GM08714 (cell line): ENCODE measurements around the gene FOXJ3.

ENCODE experiments used
- H3K4me3 ChIP-seq: fragments of 200-500 bp; sonication (Bioruptor generic); 2 replicates; pipeline ENCODE4 v1.5.1; 2014; ENCODE audit warnings: mild to moderate bottlenecking, low read length, inconsistent platforms
- ZNF274 ChIP-seq: IDR thresholded peaks from 2 replicates; pipeline ENCODE4 v1.6.1; 2012; ENCODE audit warnings: mild to moderate bottlenecking, low read depth, low read length

The FOXJ3 gene

DNA sequence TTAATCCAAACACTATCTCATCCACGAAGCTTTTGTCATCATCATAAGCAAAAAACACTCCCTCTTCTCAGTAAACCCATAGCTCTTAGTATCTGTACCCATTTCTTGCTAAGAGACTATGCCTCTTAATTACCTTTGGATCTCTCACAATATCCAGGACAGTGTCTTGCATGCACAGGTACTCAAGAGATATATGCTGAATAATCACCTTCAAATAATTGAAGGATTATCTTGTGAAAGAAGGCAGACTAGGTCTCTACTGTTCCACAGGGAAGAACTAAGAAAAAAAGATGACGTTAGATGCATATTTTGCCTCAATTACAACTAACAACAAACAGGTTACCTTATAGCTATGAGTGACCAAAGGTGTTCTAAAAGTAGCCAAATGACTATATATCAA is 11.5 kb downstream of the FOXJ3 start:
- no peak for TF ChIP-seq ZNF274
- H3K4me3 ChIP-seq: no peak overlapping the region

DNA sequence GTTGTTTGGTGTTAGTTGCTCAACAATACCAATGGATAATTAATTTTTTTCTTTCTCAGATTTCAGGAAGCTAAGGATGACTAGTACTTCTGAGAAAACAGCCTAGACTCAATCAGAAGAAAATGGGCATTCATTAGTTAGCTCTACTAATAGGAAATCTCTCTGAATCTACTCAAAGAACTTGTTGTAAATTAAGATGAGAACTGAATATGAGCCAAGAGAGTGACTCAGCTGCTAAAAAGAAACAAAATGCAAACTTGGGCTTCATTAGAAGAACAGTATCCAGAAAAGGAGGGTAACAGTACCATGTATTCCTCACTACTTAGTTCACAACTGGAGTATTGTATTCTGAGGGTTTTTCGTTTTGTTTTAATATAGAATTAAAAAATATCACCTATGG is 12.5 kb downstream of the FOXJ3 start:
- TF ChIP-seq ZNF274: no peak
- no peak overlapping the region for H3K4me3 ChIP-seq

DNA sequence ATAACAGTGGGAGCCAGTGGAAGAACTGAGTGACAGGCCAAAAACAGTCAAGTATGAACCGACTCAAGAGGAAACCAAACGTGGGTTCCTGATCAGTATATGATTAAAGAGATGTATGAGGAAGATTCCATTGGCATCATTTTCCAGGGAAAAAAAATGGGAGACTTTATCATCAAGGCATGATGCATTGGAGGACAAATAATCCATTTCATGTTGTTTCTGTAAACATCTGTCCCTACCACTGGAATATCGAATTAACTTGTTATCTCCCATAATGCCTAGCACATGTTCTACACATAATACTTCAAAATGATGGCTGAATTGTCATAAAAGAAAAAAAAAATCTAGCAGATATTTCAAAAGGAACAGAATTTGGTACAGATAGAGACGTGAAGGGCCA is 13.3 kb downstream of the FOXJ3 start:
- TF ChIP-seq ZNF274: no peak
- no peak overlapping the region for H3K4me3 ChIP-seq

DNA sequence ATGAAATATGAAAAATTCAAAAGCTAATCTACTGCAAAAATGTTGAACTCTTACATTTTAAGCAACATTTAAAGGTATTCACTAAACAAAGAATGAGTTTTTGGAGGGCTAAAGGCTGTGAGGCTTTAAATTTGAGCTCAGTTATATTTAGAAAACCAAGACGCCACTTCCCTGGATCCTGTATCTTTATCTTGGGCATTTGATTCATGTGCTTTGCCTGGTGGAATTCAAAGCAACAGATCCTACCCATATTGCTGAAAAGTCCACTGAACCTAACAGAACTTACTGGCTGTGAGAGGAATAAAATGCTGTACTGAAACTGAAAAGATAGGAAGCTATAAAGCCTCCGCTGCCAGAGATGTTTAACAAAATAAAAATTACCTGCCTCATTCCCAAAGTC is 14.3 kb downstream of the FOXJ3 start:
- no peak for TF ChIP-seq ZNF274
- no peak overlapping the region for H3K4me3 ChIP-seq

DNA sequence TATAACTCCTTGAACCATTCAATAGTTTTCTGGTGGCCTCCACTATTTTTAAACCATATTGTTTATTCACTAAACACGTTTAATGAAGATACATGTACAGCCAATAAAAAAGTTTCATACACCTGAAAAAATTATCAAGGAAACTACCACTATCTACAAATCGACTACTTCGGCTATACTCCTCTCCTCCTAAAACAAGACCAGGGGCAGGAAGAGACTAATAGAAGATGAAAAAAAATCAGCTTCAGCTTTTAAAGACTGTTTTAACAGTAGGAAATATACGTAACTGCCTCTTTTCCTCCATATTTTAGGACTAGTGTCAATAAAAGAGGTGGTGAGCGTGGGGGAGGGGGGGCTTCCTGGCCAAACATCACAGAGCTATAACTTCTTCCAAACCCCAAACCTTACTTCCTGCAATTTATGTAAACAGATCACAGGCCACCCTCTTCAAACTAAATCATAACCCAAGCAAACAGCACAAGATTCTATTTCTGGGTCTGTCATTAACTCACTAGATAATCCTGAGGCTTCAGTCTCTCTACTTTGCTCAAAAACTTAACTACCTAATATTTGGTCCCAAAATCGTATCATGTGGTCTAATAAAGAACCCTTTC is 15.1 kb downstream of the FOXJ3 start:
- no peak for TF ChIP-seq ZNF274
- H3K4me3 ChIP-seq: no peak overlapping the region

DNA sequence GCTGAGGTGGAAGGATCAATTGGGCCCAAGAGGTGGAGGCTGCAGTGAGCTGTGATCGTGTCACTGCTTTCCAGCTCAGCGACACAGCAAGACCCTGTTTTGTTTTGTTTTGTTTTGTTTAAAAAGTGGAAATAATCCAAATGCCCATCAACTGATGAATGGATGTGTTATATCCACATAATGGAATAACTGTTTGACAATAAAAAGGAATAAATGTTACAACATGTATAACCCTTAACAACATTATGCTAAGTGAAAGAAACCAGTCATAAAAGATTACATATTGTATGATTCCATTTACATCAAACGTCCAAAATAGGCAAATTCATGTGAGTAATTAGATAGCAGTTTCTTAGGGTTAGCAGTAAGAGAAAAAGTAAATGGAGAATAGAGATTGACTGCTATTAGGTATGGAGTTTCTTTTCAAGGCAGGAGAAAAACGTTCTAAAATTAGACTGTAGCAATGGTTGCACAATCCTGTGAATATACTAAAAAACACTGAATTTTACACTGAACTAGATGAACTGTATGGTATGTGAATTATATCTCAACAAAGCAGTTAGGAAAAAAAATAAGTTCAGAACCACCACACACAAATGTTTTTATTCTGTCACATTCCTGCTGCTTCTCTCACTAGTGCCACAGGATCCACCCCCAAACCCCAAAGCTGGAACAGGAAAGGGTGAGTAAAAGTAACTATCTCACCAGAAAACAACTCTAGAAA is 15.7 kb downstream of the FOXJ3 start:
- TF ChIP-seq ZNF274: no peak
- no peak overlapping the region for H3K4me3 ChIP-seq

DNA sequence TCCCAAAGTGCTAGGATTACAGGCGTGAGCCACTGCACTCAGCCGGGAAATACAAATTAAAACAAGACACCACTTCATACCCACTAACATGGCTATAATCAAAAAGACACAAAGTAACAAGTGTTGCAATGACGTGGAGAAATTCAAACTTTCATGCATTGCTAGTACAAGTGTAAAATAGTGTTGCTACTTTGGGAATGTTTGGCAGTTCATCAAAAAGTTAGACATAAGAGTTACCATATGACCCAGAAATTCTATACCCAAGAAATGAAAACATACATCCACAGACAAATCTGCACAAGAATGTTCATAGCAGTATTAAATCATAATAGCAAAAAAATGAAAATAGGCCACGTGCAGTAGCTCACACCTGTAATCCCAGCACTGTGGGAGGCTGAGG is 16.4 kb downstream of the FOXJ3 start:
- H3K4me3 ChIP-seq: no peak overlapping the region
- no peak for TF ChIP-seq ZNF274

DNA sequence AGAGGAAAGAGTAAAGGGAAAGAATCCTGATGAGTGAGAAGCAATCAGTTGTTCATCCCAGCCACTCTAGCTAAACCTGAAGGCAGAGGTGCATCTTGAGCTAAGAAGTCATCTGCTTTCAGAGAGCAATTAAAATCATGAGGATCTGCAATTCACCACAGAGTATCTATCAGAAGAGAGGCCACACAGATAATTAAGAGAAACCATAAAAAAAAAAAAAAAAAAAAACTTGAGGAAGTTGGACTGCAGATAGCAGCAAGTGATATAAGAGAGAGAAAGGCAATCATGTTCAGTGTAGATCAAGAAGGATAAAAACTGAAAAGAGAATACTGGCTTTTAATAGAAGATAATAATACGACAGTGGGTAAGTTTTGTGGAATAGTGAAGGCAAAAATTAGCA is 17.7 kb downstream of the FOXJ3 start:
- H3K4me3 ChIP-seq: no peak overlapping the region
- no peak for TF ChIP-seq ZNF274

DNA sequence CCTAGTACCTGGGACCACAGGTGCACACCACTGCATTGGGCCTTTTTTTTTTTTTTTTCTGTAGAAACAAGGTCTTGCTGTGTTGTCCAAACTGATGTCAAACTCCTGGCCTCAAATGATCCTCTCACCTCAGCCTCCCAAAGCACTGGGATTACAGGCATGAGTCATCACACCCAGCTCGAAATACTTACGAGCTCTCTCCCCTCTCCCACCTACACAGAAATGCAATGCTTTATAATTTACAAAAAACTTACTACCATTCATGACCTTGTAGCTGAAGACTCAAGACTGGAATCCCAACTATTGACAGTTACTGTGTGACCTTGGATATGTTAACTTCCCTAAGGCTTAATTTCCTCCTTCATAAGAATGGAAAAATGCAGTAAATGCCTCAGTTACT is 18.7 kb downstream of the FOXJ3 start:
- H3K4me3 ChIP-seq: no peak overlapping the region
- no peak for TF ChIP-seq ZNF274

DNA sequence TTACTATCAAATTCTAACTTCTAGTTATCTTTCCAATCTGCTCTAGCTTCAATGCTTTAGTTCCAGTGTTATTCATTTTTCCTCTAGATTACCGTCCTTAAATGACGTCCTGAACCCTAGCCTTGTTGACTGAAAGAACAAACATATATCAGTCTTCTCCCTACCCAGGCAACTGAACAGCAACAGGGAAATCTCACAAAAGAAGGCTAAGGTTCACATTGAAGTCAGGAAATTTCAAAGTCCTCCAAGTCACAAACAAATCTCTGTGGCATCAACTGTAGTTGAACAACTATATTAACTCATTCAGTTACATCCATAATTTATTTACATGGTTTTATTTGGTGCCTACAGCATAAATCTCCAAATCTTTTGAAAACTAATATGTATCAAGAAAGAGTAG is 19.5 kb downstream of the FOXJ3 start:
- no peak for TF ChIP-seq ZNF274
- no peak overlapping the region for H3K4me3 ChIP-seq

DNA sequence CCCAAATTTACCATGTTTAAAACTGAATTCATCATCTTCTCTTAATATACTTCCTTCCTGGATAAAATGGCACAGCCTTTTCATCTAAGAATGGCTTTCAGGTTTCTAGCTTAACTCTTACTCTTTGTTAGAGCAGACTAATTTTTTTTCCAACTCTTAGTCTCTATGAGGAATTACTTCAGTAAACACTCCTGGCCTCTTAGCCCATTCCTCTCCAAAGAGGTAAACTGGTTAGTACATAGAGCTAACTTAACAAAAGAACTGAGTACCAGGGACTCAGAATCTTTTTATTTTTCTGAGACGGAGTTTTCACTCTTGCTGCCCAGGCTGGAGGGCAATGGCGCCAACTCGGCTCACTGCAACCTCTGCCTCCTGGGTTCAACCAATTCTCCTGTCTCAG is 21.1 kb downstream of the FOXJ3 start:
- H3K4me3 ChIP-seq: no peak overlapping the region
- TF ChIP-seq ZNF274: no peak

DNA sequence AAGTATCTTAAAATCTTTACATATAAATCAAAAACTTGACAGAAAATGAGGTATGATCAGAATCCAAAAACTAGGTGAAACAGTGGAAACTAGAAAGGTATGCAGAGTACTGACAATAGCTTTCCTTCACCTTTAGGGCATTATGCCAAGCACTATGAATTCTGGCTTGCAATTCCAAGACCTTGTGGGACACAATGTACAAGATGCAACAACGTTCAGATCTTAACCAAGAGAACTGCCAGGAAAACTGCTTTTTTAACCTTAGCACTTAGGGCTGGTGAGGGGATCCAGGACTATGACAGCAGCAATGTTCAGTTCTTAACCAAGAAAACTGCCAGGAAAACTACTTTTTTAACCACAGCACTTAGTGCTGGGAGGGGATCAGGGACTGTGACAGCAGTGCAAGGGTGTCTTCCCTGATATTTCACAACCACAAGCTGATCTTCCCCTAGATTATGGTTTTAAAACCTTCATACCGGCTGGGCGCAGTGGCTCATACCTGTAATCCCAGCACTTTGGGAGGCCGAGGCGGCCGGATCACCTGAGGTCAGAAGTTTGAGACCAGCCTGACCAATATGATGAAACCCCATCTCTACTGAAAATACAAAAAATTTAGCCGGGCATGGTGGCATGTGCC is 22.3 kb downstream of the FOXJ3 start:
- no peak overlapping the region for H3K4me3 ChIP-seq
- TF ChIP-seq ZNF274: no peak

DNA sequence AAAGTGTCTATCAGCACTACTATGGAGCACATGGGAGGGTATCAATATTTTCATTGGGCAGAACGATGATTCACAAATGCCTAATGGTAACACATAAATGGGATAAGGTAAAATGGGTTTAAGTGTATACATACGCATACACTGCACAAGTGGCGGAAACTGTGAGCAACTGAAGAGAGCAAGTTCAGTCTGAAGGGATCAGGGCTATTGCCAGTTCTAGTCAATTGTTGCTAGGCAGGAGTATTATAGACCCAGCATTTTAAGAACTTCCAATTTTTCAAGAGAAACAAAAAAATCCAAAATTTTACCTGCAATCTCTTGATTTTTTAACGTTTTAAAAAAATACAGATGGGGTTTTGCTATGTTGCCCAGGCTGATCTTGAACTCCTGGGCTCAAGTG is 23.1 kb downstream of the FOXJ3 start:
- no peak overlapping the region for H3K4me3 ChIP-seq
- TF ChIP-seq ZNF274: no peak

DNA sequence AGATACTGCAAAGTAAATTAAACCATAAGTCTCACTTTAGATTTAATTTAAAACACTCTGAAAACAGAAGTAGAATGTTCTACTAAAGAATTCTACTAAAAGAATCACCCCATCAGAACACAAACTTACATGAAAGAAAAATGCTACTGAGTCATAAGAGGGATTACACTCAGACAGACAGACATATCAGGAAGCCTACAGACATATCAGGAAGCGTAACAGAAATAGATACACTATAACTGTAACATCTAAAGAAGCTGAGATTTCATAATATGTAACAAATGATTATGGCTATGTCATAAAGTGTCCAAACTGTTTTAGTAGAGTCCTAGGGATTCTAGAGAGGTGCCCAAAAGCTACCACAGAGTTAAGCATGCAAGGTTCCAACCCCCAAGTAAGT is 23.9 kb downstream of the FOXJ3 start:
- no peak overlapping the region for H3K4me3 ChIP-seq
- TF ChIP-seq ZNF274: no peak

DNA sequence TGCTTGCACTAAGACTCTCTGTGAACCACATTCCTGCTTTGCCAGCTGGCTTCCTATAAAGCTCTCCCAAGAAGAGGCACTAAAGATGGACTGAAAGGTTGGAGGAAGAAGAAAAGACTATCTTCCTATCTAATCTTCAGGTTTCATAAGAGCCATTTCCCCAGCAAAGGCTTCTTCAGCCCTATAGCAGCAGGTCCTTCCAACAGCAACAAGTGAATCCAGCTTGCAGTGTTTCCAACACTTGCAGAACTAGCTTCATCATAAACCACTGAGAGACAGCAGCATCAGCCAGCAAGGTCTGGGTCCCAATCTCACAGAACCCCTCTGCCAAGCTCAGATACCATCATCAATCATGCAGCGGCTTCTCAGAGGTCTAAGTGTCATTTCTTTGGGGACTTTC is 28.1 kb downstream of the FOXJ3 start:
- no peak overlapping the region for H3K4me3 ChIP-seq
- no peak for TF ChIP-seq ZNF274
